ENCODE measurements around the gene KLHL41.

- TF ChIP-seq POLR2A (IDR thresholded peaks at IDR 0.05; ENCODE audit: low read depth), result no peak
- no peak for TF ChIP-seq POLR2AphosphoS5 (IDR thresholded peaks at IDR 0.05)
- no peak for TF ChIP-seq CTCF (IDR thresholded peaks at IDR 0.05)
Observed at GRCh38 chr2:169495310-169495928, 14.1 kb upstream of the KLHL41 start.
